DND-41 (cell line): Measurements from ENCODE around the gene KCNQ1OT1.

Experiments
- ATAC-seq: fragments of 200-7000 bp; cut with Tn5 transposase; 3 replicates; pipeline ENCODE4 v1.9.1; 2021; ENCODE audit warnings: low read depth; ENCODE audit not compliant: insufficient read depth
- DNase-seq: peaks from one replicate; pipeline ENCODE4 v3.0.0-alpha.2; 2020
- H2AFZ ChIP-seq: 2 replicates; pipeline ENCODE4 v1.6.0; 2012; ENCODE audit warnings: low read depth, low read length
- H3K27ac ChIP-seq: 2 replicates; pipeline ENCODE4 v1.5.1; 2012; ENCODE audit warnings: low read length, inconsistent platforms
- H3K27me3 ChIP-seq: fragments of 200-600 bp; sonication (generic); 2 replicates; pipeline ENCODE4 v1.6.0; 2012; ENCODE audit warnings: low read length, mild to moderate bottlenecking, inconsistent platforms; ENCODE audit not compliant: insufficient read depth, poor library complexity
- H3K36me3 ChIP-seq: 2 replicates; pipeline ENCODE4 v1.5.1; 2012; ENCODE audit warnings: low read length, inconsistent platforms; ENCODE audit not compliant: insufficient read depth
- H3K4me1 ChIP-seq: 2 replicates; pipeline ENCODE4 v1.5.1; 2012; ENCODE audit warnings: mild to moderate bottlenecking, low read length; ENCODE audit not compliant: insufficient read depth
- H3K4me2 ChIP-seq: 2 replicates; pipeline ENCODE4 v1.6.0; 2012; ENCODE audit warnings: mild to moderate bottlenecking, moderate library complexity, low read length, inconsistent platforms; ENCODE audit not compliant: insufficient read depth
- H3K4me3 ChIP-seq, 2 experiments: fragments of 200-600 bp in 1 of 2; shearing (Covaris generic) in 1 of 2; 2 replicates each; pipeline ENCODE4 v1.5.1; 2012 to 2016; ENCODE audit warnings: inconsistent platforms in 2 of 2, low read length in 2 of 2, mild to moderate bottlenecking in 2 of 2, low read depth in 1 of 2, moderate library complexity in 1 of 2
- H3K79me2 ChIP-seq: 2 replicates; pipeline ENCODE4 v1.6.0; 2012; ENCODE audit warnings: low read length, inconsistent platforms; ENCODE audit not compliant: insufficient read depth
- H3K9ac ChIP-seq: 2 replicates; pipeline ENCODE4 v1.6.0; 2012; ENCODE audit warnings: low read depth, mild to moderate bottlenecking, inconsistent platforms, low read length, moderate library complexity
- H3K9me3 ChIP-seq: 2 replicates; pipeline ENCODE4 v1.5.1; 2012; ENCODE audit warnings: low read length, moderate library complexity, mild to moderate bottlenecking, inconsistent platforms; ENCODE audit not compliant: insufficient read depth, severe bottlenecking
- H4K20me1 ChIP-seq: 2 replicates; pipeline ENCODE4 v1.6.0; 2012; ENCODE audit warnings: low read length; ENCODE audit not compliant: insufficient read depth
- CTCF ChIP-seq: IDR thresholded peaks from 2 replicates; pipeline ENCODE4 v1.5.1; 2012; ENCODE audit warnings: borderline replicate concordance, low read length, moderate library complexity, mild to moderate bottlenecking; ENCODE audit not compliant: poor library complexity, severe bottlenecking; ENCODE audit errors: extremely low read depth
- EZH2 ChIP-seq: IDR thresholded peaks from 3 replicates; pipeline ENCODE4 v1.6.1; 2012; ENCODE audit warnings: borderline replicate concordance, low read depth, mild to moderate bottlenecking, moderate library complexity, low read length, inconsistent platforms; ENCODE audit not compliant: severe bottlenecking

Gene KCNQ1OT1

DNA sequence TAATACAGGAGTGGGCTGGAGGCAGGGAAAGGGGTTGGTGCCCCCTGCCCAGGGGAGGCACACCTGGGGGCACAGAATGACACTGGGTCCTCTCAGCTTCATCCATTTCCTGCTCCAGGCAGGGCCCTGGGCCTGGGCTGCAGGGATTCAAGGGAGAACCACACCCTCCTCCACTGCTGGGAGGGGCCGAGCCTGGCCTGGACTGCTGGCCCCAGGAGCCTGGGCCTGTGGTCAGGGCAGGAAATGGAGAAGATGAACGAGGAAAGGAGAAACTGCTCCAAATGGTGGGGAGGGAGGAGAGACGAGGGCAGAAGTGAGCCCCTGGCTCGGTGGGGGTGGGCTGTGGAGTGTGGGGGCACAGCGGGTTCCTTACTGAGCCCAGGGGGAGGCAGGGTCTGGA lies 38.1 kb upstream of the KCNQ1OT1 start:
- H3K36me3 ChIP-seq = no peaks in the 10 kb centered on the region
- H3K4me2 ChIP-seq = no peak overlapping the region
- H3K27ac ChIP-seq = no peak overlapping the region
- H2AFZ ChIP-seq = no peak overlapping the region
- ATAC-seq = no peak
- no peak overlapping the region for H3K9ac ChIP-seq
- H3K27me3 ChIP-seq = no peaks in the 10 kb centered on the region
- H4K20me1 ChIP-seq = no peaks in the 10 kb centered on the region; the same call in none of the 2 replicates
- TF ChIP-seq CTCF (no peak), EZH2 (no peak)
- no peaks in the 10 kb centered on the region for H3K9me3 ChIP-seq
- H3K79me2 ChIP-seq = no peaks in the 10 kb centered on the region
- no peaks in the 10 kb centered on the region for H3K4me1 ChIP-seq
- H3K4me3 ChIP-seq = no peak overlapping the region
- DNase-seq = no peak

GRCh38 chr11:2737226-2737590 lies 37.4 kb upstream of the KCNQ1OT1 start:
- Histone ChIP-seq H3K9ac (no peak overlapping the region), H3K27me3 (no peaks in the 10 kb centered on the region), H3K9me3 (no peaks in the 10 kb centered on the region), H4K20me1 (no peaks in the 10 kb centered on the region; the same call in none of the 2 replicates), H3K4me3 (no peak overlapping the region), H2AFZ (no peak overlapping the region), H3K36me3 (no peaks in the 10 kb centered on the region), H3K27ac (no peak overlapping the region), H3K79me2 (no peaks in the 10 kb centered on the region), H3K4me1 (no peaks in the 10 kb centered on the region), H3K4me2 (no peak overlapping the region)
- no peak for DNase-seq
- ATAC-seq = no peak
- no peak for TF ChIP-seq CTCF

GRCh38 chr11:2736577-2737225 lies 36.9 kb upstream of the KCNQ1OT1 start:
- no peaks in the 10 kb centered on the region for H3K4me1 ChIP-seq

More at GRCh38 chr11:2736577-2737225, 36.9 kb upstream of the KCNQ1OT1 start:
- DNase-seq (no peak), ATAC-seq (no peak)
- no peaks in the 10 kb centered on the region for H3K36me3 ChIP-seq
- H2AFZ ChIP-seq = no peak overlapping the region
- H3K79me2 ChIP-seq = no peaks in the 10 kb centered on the region
- H3K4me2 ChIP-seq = no peak overlapping the region
- TF ChIP-seq CTCF (no peak), EZH2 (no peak)
- H3K9ac ChIP-seq = no peak overlapping the region
- H3K27me3 ChIP-seq = no peaks in the 10 kb centered on the region
- H3K9me3 ChIP-seq = no peaks in the 10 kb centered on the region
- no peak overlapping the region for H3K4me3 ChIP-seq
- no peaks in the 10 kb centered on the region; the same call in none of the 2 replicates for H4K20me1 ChIP-seq
- no peak overlapping the region for H3K27ac ChIP-seq
